B cell (primary cell): ENCODE data around the gene UTP3. TPM values are rescaled to one million over a fixed set of nuclear protein-coding genes. Genes with fewer than 3 reads are reported as not detected.

Experiments
- ATAC-seq: fragments of 200-7000 bp; cut with Tn5 transposase; one replicate; pipeline ENCODE4 v1.10.0; 2021; ENCODE audit warnings: low read depth, mild to moderate bottlenecking, moderate number of reproducible peaks, moderate library complexity
- CTCF ChIA-PET: fragments of 350-600 bp; sonication (Branson Sonifier 250); formaldehyde crosslinking; loops from one replicate; lab custom pipeline; 2021; ENCODE audit warnings: antibody characterized with exemption, inconsistent platforms; lab: Charles Lee
- POLR2A ChIA-PET: fragments of 350-600 bp; sonication (Branson Sonifier 250); formaldehyde crosslinking; loops from one replicate; lab custom pipeline; 2021; ENCODE audit warnings: antibody characterized with exemption; lab: Charles Lee
- DNase-seq: peaks from one replicate; pipeline ENCODE4 v3.0.0; 2013
- H2AFZ ChIP-seq: 2 replicates; pipeline ENCODE4 v1.6.1; 2012; ENCODE audit warnings: mild to moderate bottlenecking, low read depth, low read length; ENCODE audit not compliant: insufficient read depth, poor library complexity, severe bottlenecking
- H3K27ac ChIP-seq, 2 donors: 1 replicate in 1 of 2; 2 replicates in 1 of 2; pipeline ENCODE4 v1.5.1; 2012 to 2013; ENCODE audit warnings: low read length in 2 of 2, mild to moderate bottlenecking in 2 of 2, moderate library complexity in 1 of 2
- H3K27me3 ChIP-seq, 4 experiments: fragments of 200-600 bp in 1 of 4; sonication (generic) in 1 of 4; replicated peaks in 1 of 4; 1 replicate in 2 of 4; 2 replicates in 2 of 4; pipeline versions ENCODE4 v1.6.1 to v1.7.0; 2013 to 2016; ENCODE audit warnings: low read length in 3 of 4, mild to moderate bottlenecking in 2 of 4, mixed read lengths in 1 of 4, moderate library complexity in 1 of 4; ENCODE audit not compliant: insufficient read depth in 4 of 4, control insufficient read depth in 3 of 4; ENCODE audit errors: control extremely low read depth in 1 of 4
- H3K36me3 ChIP-seq, 2 experiments: replicated peaks in 1 of 2; 1 replicate in 1 of 2; 2 replicates in 1 of 2; pipeline versions ENCODE4 v1.6.1 to v1.7.1; 2013; ENCODE audit warnings: low read length in 1 of 2; ENCODE audit not compliant: insufficient read depth in 2 of 2, control insufficient read depth in 1 of 2; ENCODE audit errors: control extremely low read depth in 1 of 2, extremely low read depth in 1 of 2
- H3K4me1 ChIP-seq, 2 donors: fragments of 200-600 bp in 1 of 2; sonication (generic) in 1 of 2; 1 replicate in 1 of 2; 2 replicates in 1 of 2; pipeline versions ENCODE4 v1.5.1 to v1.6.1; 2013 to 2017; ENCODE audit warnings: low read length in 2 of 2; ENCODE audit not compliant: control insufficient read depth in 2 of 2, insufficient read depth in 2 of 2
- H3K4me2 ChIP-seq: replicated peaks from 2 replicates; pipeline ENCODE3; 2012; ENCODE audit warnings: mild to moderate bottlenecking, low read depth, low read length; ENCODE audit not compliant: poor library complexity, severe bottlenecking
- H3K4me3 ChIP-seq, 5 experiments: fragments of 200-600 bp in 1 of 5; sonication (generic) in 1 of 5; 1 replicate in 3 of 5; 2 replicates in 2 of 5; pipeline versions ENCODE4 v1.5.1 to v1.7.0; 2011 to 2016; ENCODE audit warnings: low read length in 4 of 5, mild to moderate bottlenecking in 4 of 5, low read depth in 2 of 5, control low read depth in 1 of 5, moderate library complexity in 1 of 5; ENCODE audit not compliant: insufficient read depth in 1 of 5; ENCODE audit errors: control extremely low read depth in 1 of 5, extremely low read depth in 1 of 5
- H3K79me2 ChIP-seq: fragments of 200-600 bp; sonication (generic); one replicate; pipeline ENCODE4 v1.6.0; 2016; ENCODE audit warnings: low read length; ENCODE audit not compliant: control insufficient read depth, insufficient read depth
- H3K9ac ChIP-seq: fragments of 200-600 bp; sonication (generic); 2 replicates; pipeline ENCODE4 v1.6.1; 2017; ENCODE audit warnings: mild to moderate bottlenecking, low read length, moderate library complexity
- H3K9me3 ChIP-seq, 3 donors: one replicate each; pipeline versions ENCODE4 v1.6.1 to v1.7.1; 2013; ENCODE audit warnings: low read length in 2 of 3; ENCODE audit not compliant: control insufficient read depth in 2 of 3, insufficient read depth in 1 of 3; ENCODE audit errors: control extremely low read depth in 1 of 3
- H4K20me1 ChIP-seq: 2 replicates; pipeline ENCODE4 v1.6.0; 2012; ENCODE audit warnings: mild to moderate bottlenecking, low read length; ENCODE audit not compliant: insufficient read depth, control insufficient read depth, poor library complexity, severe bottlenecking
- H3K27ac Mint-ChIP-seq: one replicate; pipeline ENCODE4 v1.8.0; 2021; ENCODE audit warnings: mixed read lengths
- H3K27me3 Mint-ChIP-seq: one replicate; pipeline ENCODE4 v1.8.0; 2021; ENCODE audit warnings: mixed read lengths
- H3K4me1 Mint-ChIP-seq: one replicate; pipeline ENCODE4 v1.8.0; 2021; ENCODE audit warnings: mixed read lengths
- H3K4me3 Mint-ChIP-seq: one replicate; pipeline ENCODE4 v1.8.0; 2021; ENCODE audit warnings: mixed read lengths
- H3K9me3 Mint-ChIP-seq: one replicate; pipeline ENCODE4 v1.8.0; 2022; ENCODE audit warnings: mixed read lengths; ENCODE audit not compliant: insufficient read depth
- CTCF ChIP-seq: fragments of 200-600 bp; IDR thresholded peaks from one replicate; pipeline ENCODE4 v1.8.0; 2022; ENCODE audit warnings: antibody characterized with exemption, mild to moderate bottlenecking
- EZH2 ChIP-seq: IDR thresholded peaks from 2 replicates; pipeline ENCODE4 v1.6.1; 2012; ENCODE audit warnings: borderline replicate concordance, low read depth, mild to moderate bottlenecking, moderate library complexity, low read length; ENCODE audit not compliant: insufficient read depth, poor library complexity, severe bottlenecking
- WGBS: methylation state at CpG from one replicate; pipeline ENCODE4 v1.1.5; 2013; ENCODE audit warnings: missing lambda C conversion rate; ENCODE audit not compliant: insufficient coverage; 5-methylcytosine and 5-hydroxymethylcytosine counted together
- intact Hi-C: fragments of 100-400 bp; cut with micrococcal nuclease; formaldehyde crosslinking; loops from one replicate; pipeline ENCODE4 v1.10.0; 2022
- polyA plus RNA-seq: library from polyadenylated mRNA; depleted of rRNA; stranded (reverse); fragments of >200 nt; gene quantifications from 2 replicates; pipeline ENCODE4 v1.2.3, GENCODE V29; 2012
- total RNA-seq, 2 donors: library from RNA; stranded (reverse); fragments of 120-200 nt in 1 of 2; gene quantifications; 1 replicate in 1 of 2; 2 replicates in 1 of 2; pipeline versions ENCODE4 v1.2.3 to v1.2.4, GENCODE V29; 2013 to 2022

The UTP3 gene
- total and polyA plus RNA-seq, 2 donors (not counting 1 experiment from before 2014, with no cell fraction given), result 6.2 to 42.2 TPM

GRCh38 chr4:70678383-70678999, 9.8 kb upstream of the UTP3 start:
- CTCF ChIA-PET, result interaction anchor here (0.6 to 1.3 kb wide), 9 partner anchors 9 to 1169 kb away, joined by 3 to 5 read pairs (median 4); no protein-coding TSS in a partner anchor
- H3K4me1 Mint-ChIP-seq, result peaks cover 52% of the 10 kb centered on the region
- H3K4me1 ChIP-seq, result peaks cover 53 to 63% of the 10 kb centered on the region in 2 donors

More at GRCh38 chr4:70678383-70678999, 9.8 kb upstream of the UTP3 start:
- Histone ChIP-seq H3K4me2 (peak overlapping the region; percentile 49), H2AFZ (peak overlapping the region; percentile 15), H3K79me2 (no peaks in the 10 kb centered on the region), H3K4me3 (peak overlapping the region in 1 of 5 experiments; percentile 14), H3K9ac (peak overlapping the region; percentile 17), H3K27me3 (no peaks in the 10 kb centered on the region), H3K27ac (peak overlapping the region; percentile 19 to 78), H3K9me3 (no peaks in the 10 kb centered on the region), H3K36me3 (no peaks in the 10 kb centered on the region), H4K20me1 (no peaks in the 10 kb centered on the region)
- TF ChIP-seq EZH2 (no peak), CTCF (no peak)
- H3K27ac Mint-ChIP-seq, result peak overlapping the region; percentile 84
- peak; percentile 42 for ATAC-seq
- peak; percentile 45 for DNase-seq
- no peaks in the 10 kb centered on the region for H3K27me3 Mint-ChIP-seq
- no CpG with 5 or more reads among the region's 1 CpG for WGBS
- intact Hi-C loops, result loop anchor here (1.0 kb wide), 1 partner anchor 10 kb away; the partner anchor contains the start of gene UTP3
- H3K9me3 Mint-ChIP-seq, result no peaks in the 10 kb centered on the region
- peak overlapping the region; percentile 50 for H3K4me3 Mint-ChIP-seq
- POLR2A ChIA-PET, result interaction anchor here (0.9 kb wide), 1 partner anchor 27 kb away, joined by 4 read pairs; no protein-coding TSS in a partner anchor
